Stimulated activated CD8-positive, alpha-beta memory T cell treated with anti-CD3 and anti-CD28 coated beads, Interleukin-4, amount 100 ng/mL, for 1 hour (primary cell): ENCODE measurements around the gene WDR48.

ENCODE experiments used
- DNase-seq, 2 donors: peaks; one replicate each; pipeline ENCODE4 v3.0.0-alpha.2; 2020; ENCODE audit warnings: low read depth in 2 of 2, low spot score in 1 of 2

The WDR48 gene

GRCh38 chr3:39138804-39139415 lies 87.1 kb downstream of the WDR48 start:
- no peak for DNase-seq

- DNase-seq = no peak
These were observed 87.6 kb downstream of the WDR48 start for GRCh38 chr3:39139442-39139841.

- DNase-seq = no peak
These were observed 88.6 kb downstream of the WDR48 start for GRCh38 chr3:39140341-39140971.

- DNase-seq = no peak
These were observed 89.6 kb downstream of the WDR48 start for GRCh38 chr3:39141171-39141995.

GRCh38 chr3:39142067-39142466 lies 90.3 kb downstream of the WDR48 start:
- no peak for DNase-seq

DNA sequence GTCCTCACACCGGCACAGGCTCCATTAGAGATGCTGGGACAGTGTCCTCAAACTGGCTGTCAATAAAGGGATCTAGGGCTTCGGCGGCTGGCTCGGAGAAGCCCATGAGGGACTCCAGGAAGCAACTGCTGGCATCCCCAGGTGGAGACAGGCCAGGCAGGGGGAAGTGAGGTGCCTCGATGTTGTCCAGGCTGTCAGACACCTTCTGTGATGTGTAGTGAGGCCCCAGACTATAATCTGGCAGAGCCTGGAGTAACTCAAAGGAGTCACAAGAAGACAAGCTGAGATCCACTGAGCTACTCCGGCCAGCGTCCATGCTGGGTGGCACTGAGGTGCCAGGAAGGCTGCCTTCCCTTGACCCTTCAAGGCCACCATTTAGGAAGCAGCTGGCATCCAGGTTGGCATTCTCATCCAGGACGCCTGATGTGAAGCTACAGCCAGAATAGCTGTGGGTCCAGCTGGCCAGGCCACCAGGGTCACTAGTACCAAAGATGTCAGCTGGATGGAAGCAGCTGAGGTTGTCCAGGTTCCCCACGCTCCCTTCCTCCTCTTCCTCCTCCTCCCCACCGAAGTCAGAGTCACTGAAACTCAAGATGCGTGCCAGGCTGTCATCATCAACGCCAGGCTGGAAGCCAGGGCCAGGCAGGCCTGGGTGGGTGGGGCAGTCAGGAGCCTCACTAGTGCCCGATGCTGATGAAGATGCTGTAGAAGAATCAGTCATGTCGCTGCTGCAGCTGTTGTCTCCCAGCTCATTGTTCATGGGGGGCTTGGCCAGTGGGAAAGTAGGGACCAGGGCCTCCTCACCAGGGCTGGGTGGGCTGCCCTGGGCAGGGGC lies 91.5 kb downstream of the WDR48 start:
- no peak for DNase-seq

DNA sequence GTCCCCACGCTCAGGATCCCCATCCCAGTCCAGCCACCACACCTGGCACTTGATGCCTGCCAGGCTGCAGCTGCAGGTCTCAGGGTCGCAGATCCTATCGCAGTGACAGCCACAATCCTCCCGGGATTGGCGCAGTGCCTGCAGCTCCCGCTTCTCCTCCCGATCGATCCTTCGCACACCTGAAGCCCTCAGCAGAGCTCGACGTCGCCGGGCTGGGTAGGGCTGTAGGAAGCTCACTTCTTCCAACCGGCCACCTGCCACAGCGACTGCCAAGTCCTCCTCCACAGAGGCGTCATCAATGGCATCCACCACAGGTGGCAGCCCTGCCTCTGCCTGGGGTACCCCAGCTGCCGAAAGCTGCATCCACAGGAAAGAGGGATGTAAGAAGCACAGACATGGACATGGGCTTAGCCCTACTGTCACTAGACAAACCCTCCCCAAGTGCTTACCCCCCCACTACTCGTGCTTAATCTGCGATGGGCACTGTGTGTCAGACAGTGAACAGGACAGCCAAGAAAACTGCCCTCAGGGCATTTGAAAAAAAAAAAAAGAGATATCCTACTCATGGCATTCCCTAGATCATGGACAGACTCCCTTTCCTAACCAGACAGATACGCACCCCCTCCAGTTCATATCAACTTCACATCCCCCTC lies 92.4 kb downstream of the WDR48 start:
- no peak for DNase-seq

DNA sequence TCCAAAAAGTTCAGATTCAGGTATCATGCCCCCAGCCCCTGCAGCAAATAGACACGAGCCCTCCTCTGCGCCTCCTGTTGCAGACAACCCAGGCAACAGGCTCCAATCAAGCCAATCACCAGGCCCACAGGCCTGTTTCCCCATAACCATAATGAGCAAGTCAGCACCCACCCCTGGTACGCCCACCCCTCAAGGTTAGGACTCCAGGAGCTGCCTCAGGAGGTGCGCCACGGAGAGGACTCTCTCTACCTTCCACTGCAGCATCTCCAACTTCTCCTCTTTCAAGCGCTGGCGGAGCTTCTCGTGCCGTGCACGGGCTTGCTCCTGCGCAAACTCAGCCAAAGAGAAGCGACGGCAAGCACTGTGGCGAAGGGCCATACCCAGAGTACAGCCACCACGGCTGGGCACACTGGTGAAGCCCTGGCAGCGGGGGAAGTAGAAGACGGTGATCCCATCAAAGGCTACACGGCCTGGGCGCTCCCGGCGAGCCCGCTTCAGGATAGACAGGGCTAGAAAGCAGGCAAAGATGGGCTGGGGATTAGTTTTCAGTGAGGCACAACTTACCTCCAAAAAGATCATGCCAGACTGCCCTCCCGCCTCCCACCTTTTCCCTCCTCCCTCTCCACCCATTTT lies 93.0 kb downstream of the WDR48 start:
- no peak for DNase-seq

DNA sequence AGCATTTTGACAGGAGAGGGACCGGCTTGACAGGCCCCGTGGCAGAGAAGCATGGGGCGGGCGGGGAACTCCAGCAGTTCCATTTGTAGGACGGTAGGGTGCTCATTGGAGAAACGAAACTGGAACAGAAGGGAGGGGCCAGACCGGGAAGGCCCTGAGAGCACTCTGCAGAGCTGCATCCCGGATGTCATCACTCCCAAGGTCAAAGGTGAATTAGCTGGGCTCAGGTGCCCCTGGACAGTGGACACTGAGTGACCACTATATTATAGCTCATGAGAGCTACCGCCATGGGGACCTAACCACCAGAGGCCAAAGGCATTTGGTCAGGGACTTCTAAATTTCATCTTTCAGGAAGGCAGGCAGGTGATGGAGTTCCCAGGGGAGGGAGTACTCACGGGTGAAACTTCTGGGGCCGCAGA lies 94.3 kb downstream of the WDR48 start:
- no peak for DNase-seq
